Fibroblast of the conjunctiva (primary cell): ENCODE results near the gene SOWAHB.

Experiments
- DNase-seq: peaks from one replicate; pipeline ENCODE4 v3.0.0-alpha.2; 2010; ENCODE audit warnings: low read depth

The SOWAHB gene

DNA sequence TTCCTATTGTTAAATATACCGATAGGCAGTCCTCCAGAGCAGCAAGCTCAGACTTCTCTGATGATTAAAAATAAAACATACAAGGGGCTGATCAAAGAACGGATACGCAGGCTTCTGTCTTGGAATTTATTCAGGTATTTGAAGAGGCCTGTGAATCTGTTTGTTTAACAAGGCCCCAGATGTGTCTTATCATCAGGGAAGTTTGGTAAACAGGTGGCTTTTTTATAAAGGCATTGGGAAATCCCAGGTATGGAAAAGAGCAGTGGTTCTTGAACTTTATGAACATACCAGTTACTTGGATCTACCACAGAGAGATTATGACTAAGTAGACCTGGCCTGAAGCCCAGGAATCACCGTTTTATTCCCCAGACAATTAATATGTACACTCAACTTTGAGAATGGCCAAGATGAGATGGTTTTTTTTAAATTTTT lies 47.9 kb downstream of the SOWAHB start:
- peak; percentile 70 for DNase-seq
